DND-41 (cell line): Measurements from ENCODE around the gene DOCK4.

Experiments
- ATAC-seq: fragments of 200-7000 bp; cut with Tn5 transposase; 3 replicates; pipeline ENCODE4 v1.9.1; 2021; ENCODE audit warnings: low read depth; ENCODE audit not compliant: insufficient read depth
- DNase-seq: peaks from one replicate; pipeline ENCODE4 v3.0.0-alpha.2; 2020
- H2AFZ ChIP-seq: 2 replicates; pipeline ENCODE4 v1.6.0; 2012; ENCODE audit warnings: low read depth, low read length
- H3K27ac ChIP-seq: 2 replicates; pipeline ENCODE4 v1.5.1; 2012; ENCODE audit warnings: low read length, inconsistent platforms
- H3K27me3 ChIP-seq: fragments of 200-600 bp; sonication (generic); 2 replicates; pipeline ENCODE4 v1.6.0; 2012; ENCODE audit warnings: low read length, mild to moderate bottlenecking, inconsistent platforms; ENCODE audit not compliant: insufficient read depth, poor library complexity
- H3K36me3 ChIP-seq: 2 replicates; pipeline ENCODE4 v1.5.1; 2012; ENCODE audit warnings: low read length, inconsistent platforms; ENCODE audit not compliant: insufficient read depth
- H3K4me1 ChIP-seq: 2 replicates; pipeline ENCODE4 v1.5.1; 2012; ENCODE audit warnings: mild to moderate bottlenecking, low read length; ENCODE audit not compliant: insufficient read depth
- H3K4me2 ChIP-seq: 2 replicates; pipeline ENCODE4 v1.6.0; 2012; ENCODE audit warnings: mild to moderate bottlenecking, moderate library complexity, low read length, inconsistent platforms; ENCODE audit not compliant: insufficient read depth
- H3K4me3 ChIP-seq, 2 experiments: fragments of 200-600 bp in 1 of 2; shearing (Covaris generic) in 1 of 2; 2 replicates each; pipeline ENCODE4 v1.5.1; 2012 to 2016; ENCODE audit warnings: inconsistent platforms in 2 of 2, low read length in 2 of 2, mild to moderate bottlenecking in 2 of 2, low read depth in 1 of 2, moderate library complexity in 1 of 2
- H3K79me2 ChIP-seq: 2 replicates; pipeline ENCODE4 v1.6.0; 2012; ENCODE audit warnings: low read length, inconsistent platforms; ENCODE audit not compliant: insufficient read depth
- H3K9ac ChIP-seq: 2 replicates; pipeline ENCODE4 v1.6.0; 2012; ENCODE audit warnings: low read depth, mild to moderate bottlenecking, inconsistent platforms, low read length, moderate library complexity
- H3K9me3 ChIP-seq: 2 replicates; pipeline ENCODE4 v1.5.1; 2012; ENCODE audit warnings: low read length, moderate library complexity, mild to moderate bottlenecking, inconsistent platforms; ENCODE audit not compliant: insufficient read depth, severe bottlenecking
- H4K20me1 ChIP-seq: 2 replicates; pipeline ENCODE4 v1.6.0; 2012; ENCODE audit warnings: low read length; ENCODE audit not compliant: insufficient read depth
- EZH2 ChIP-seq: IDR thresholded peaks from 3 replicates; pipeline ENCODE4 v1.6.1; 2012; ENCODE audit warnings: borderline replicate concordance, low read depth, mild to moderate bottlenecking, moderate library complexity, low read length, inconsistent platforms; ENCODE audit not compliant: severe bottlenecking
- TF ChIP-seq, protein P1 (sequence below): IDR thresholded peaks from 2 replicates; pipeline ENCODE4 v1.5.1; 2012; ENCODE audit warnings: borderline replicate concordance, low read length, moderate library complexity, mild to moderate bottlenecking; ENCODE audit not compliant: poor library complexity, severe bottlenecking; ENCODE audit errors: extremely low read depth

The DOCK4 gene

DNA sequence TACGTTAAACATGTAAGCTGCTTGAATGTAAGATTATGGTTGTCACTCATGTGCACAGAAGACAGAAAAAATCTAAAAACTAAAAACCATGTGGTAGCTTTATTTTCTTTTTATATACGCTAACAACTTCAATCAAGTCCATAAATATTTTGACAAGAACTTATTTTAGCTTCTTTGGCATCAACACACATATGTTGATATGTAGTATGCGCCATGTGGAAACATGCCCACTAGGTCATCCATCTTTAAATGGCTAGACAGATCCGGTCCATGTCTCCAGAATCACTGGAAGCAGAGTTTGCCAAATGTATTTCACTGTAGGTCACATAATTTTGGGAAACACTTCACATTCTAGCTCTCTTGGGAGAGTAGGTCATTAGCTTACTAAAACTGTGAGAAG is 382.4 kb downstream of the DOCK4 start:
- ATAC-seq (no peak), DNase-seq (no peak)
- Histone ChIP-seq H2AFZ (no peak overlapping the region), H3K27me3 (no peaks in the 10 kb centered on the region), H3K4me1 (no peaks in the 10 kb centered on the region), H3K36me3 (no peaks in the 10 kb centered on the region), H3K27ac (no peak overlapping the region), H3K4me3 (no peak overlapping the region), H3K4me2 (no peak overlapping the region), H3K79me2 (no peaks in the 10 kb centered on the region), H3K9me3 (no peaks in the 10 kb centered on the region), H3K9ac (no peak overlapping the region), H4K20me1 (no peaks in the 10 kb centered on the region)
- no peak for TF ChIP-seq EZH2
- TF ChIP-seq, protein P1, sequence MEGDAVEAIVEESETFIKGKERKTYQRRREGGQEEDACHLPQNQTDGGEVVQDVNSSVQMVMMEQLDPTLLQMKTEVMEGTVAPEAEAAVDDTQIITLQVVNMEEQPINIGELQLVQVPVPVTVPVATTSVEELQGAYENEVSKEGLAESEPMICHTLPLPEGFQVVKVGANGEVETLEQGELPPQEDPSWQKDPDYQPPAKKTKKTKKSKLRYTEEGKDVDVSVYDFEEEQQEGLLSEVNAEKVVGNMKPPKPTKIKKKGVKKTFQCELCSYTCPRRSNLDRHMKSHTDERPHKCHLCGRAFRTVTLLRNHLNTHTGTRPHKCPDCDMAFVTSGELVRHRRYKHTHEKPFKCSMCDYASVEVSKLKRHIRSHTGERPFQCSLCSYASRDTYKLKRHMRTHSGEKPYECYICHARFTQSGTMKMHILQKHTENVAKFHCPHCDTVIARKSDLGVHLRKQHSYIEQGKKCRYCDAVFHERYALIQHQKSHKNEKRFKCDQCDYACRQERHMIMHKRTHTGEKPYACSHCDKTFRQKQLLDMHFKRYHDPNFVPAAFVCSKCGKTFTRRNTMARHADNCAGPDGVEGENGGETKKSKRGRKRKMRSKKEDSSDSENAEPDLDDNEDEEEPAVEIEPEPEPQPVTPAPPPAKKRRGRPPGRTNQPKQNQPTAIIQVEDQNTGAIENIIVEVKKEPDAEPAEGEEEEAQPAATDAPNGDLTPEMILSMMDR, result no peak

DNA sequence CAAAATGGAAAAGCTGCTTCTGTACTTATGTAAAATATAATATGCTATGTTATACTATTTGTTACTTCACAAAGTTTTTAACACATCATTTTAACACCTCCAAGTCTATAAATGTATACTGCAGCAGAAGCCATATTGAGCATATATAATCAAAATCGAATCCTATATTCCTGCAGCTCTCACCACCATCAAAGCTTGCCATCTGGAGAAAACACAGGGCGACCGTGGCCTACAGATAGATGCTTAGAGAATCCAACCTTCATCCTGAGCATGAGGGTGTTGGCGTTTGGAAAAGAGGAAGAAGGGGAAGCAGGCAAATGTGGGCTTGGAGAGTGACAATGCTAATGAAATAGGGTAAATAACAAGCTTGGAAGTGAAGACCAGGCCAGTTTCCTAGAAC is 385.2 kb downstream of the DOCK4 start:
- Histone ChIP-seq H3K36me3 (no peaks in the 10 kb centered on the region), H3K9ac (no peak overlapping the region), H3K9me3 (no peaks in the 10 kb centered on the region), H3K4me3 (no peak overlapping the region), H3K4me2 (no peak overlapping the region), H3K27ac (no peak overlapping the region), H2AFZ (no peak overlapping the region), H3K4me1 (no peaks in the 10 kb centered on the region), H3K79me2 (no peaks in the 10 kb centered on the region), H3K27me3 (no peaks in the 10 kb centered on the region), H4K20me1 (no peaks in the 10 kb centered on the region)
- DNase-seq, result no peak
- TF ChIP-seq, protein P1, result no peak
- no peak for TF ChIP-seq EZH2
- no peak for ATAC-seq

DNA sequence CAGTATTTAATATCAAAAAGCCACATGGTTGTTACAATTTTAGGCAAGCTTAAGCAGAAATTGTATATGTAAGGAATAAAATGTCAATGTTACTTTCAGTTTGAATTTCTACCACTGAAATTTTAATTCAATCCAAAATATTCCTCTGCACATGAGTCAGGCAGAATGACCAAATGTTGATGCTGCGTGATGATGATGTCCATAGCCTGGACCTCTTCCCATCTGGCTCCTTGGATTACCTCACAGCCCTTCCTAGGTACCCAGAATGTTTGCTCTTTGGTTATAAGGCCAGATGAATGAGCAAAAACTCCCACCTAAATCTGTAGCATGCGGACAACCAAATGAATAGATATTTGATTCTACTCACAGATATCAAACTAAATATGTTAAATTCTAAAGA is 385.6 kb downstream of the DOCK4 start:
- no peak overlapping the region for H3K9ac ChIP-seq
- H3K36me3 ChIP-seq, result no peaks in the 10 kb centered on the region
- no peaks in the 10 kb centered on the region for H3K9me3 ChIP-seq
- H3K4me1 ChIP-seq, result no peaks in the 10 kb centered on the region
- TF ChIP-seq, protein P1, result no peak
- H3K27me3 ChIP-seq, result no peaks in the 10 kb centered on the region
- ATAC-seq (no peak), DNase-seq (no peak)
- H3K4me3 ChIP-seq, result no peak overlapping the region
- no peak overlapping the region for H3K27ac ChIP-seq
- H2AFZ ChIP-seq, result no peak overlapping the region
- no peaks in the 10 kb centered on the region for H4K20me1 ChIP-seq
- H3K79me2 ChIP-seq, result no peaks in the 10 kb centered on the region
- H3K4me2 ChIP-seq, result no peak overlapping the region

DNA sequence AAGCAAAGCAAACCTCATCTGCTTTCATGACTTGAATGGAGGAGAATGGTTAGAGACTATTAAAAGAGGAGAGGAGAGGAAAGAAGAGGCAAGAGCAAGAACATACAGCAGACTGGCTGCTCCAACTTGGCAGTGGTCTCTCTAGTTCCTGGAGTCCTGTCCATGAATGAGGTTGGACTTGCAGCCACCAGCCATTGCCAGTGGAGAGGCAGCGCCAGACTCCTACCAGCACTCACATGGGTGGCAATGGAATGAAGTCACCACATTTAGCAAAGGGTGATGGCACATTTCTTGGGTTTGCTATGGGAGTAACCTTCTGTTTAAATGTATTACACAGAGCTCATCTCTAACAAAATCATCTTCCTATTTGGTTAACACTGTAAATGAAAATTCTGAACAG is 386.1 kb downstream of the DOCK4 start:
- H3K4me2 ChIP-seq, result no peak overlapping the region
- H3K36me3 ChIP-seq, result no peaks in the 10 kb centered on the region
- no peaks in the 10 kb centered on the region for H3K27me3 ChIP-seq
- H3K4me1 ChIP-seq, result no peaks in the 10 kb centered on the region
- no peak overlapping the region for H2AFZ ChIP-seq
- H3K9ac ChIP-seq, result no peak overlapping the region
- no peak for DNase-seq
- no peaks in the 10 kb centered on the region for H4K20me1 ChIP-seq
- no peaks in the 10 kb centered on the region for H3K79me2 ChIP-seq
- no peak for ATAC-seq
- no peak overlapping the region for H3K4me3 ChIP-seq
- no peak overlapping the region for H3K27ac ChIP-seq
- H3K9me3 ChIP-seq, result no peaks in the 10 kb centered on the region
- TF ChIP-seq, protein P1, result no peak
- TF ChIP-seq EZH2, result no peak
